ENCODE measurements around the gene SGK1.
"Not testable (repeated sequence)": the region's sequence is repeated elsewhere in the genome, so short reads cannot be mapped to it uniquely, and the experiment has no call there.

Gene SGK1

DNA sequence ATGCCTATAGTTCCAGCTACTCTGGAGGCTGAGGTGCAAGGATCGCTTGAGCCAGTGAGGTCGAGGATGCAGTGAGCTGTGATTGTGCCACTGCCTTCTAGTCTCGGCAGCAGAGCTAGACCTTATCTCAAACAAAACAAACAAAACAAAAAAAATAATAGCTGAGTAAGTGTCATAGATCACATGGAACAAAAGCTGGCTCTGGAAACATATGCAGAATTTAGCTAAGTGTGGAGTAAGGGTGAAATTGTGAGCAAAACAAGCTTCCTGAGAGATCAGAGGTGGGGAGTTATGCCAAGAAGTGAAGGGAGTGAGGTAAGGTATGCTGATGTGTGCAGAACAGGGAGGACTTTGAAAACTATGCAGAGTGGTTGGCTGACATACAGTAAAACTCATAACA, 18.7 kb downstream of the SGK1 start:
- no peak for DNase-seq

DNA sequence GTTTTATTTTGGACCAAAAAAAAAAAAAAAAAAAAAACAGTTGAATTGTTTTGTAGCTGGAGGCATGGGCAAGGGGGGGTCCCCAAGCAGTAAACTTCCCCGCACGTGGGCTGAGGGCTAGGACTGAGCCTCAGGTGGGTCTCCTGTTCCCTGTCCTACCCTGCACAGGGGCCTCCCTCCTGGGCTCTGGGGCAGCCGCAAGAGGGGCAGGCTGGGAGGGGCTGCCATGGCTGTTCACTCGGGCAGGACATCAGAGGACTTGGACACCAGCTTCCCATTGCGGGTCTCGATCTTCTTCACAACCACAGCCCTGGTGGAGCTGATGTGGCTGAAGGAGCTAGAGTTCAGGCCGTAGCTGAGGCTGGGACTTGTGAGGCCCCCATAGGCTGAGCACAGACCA, 21.1 kb downstream of the SGK1 start:
- no peak for DNase-seq

DNA sequence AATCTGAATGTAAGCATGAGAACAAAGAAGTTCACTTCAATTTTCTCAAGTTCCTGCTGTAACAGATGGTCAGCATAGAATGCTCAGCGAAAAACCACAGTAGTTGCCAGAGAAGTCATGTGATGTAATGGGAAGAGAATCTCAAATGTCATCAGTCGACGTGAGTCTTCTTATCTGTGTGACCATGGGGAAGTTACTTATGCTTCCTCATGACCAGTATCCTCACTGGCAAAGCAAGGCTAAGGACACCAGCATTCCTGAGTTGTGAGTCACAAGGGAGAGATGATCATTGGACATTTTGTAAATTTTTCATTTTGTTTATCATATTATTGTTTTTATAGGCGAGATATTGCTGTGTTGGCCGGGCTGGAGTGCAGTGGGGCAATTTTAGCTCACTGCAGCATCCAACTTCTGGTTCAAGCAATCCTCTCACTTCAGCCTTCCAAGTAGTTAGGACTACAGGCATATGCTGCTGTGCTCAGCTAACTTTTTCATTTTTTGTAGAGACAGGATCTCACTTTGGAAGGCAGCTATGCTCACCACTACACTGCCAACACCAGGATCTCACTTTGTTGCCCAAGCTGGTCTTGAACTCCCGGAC, 21.9 kb downstream of the SGK1 start:
- DNase-seq: peak; percentile 13

DNA sequence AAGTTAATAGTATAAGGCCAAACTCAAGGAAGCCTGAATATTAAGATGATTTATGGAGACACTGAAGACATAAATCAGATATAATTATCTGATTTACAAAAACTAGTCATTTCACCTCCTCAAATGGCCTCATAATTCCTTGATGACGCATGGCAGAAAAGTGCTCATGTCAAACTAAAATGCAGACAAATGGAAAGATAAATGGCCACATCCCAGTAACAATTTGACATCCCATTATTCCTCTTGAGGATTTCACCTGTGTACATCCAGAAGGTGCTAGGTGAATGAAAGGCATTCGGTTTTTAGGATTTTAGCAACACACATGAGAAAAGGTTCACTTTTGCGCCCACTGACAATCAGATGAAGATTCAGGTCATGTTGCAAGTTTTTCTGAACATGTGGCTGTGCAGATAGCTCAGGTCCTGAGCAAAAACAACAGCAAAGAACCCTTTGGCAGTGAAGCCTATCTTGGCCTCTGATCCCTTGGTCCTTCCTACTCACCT, 24.2 kb downstream of the SGK1 start:
- no peak for DNase-seq

DNA sequence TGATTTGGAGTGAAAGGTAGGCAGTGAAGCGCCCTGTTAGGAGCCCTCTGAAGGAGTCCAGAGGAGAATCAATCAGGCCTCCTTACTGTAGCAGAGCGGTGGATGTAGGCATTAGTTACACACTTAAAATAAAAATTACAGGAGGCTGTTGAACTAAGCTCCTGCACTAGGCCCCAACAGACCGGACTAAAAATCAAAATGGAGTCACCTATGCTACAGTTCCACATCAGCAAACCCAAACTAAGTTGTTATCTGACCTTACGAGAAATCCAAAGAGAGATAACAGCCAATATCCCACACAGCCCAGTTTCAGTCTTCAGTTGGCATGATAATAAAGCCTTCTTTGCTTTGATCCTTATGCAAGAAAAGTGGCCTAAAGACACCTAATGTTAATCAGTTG, 26.8 kb downstream of the SGK1 start:
- DNase-seq: no peak

- DNase-seq: no peak
These were observed 28.7 kb downstream of the SGK1 start for GRCh38 chr6:134289204-134289575.

DNA sequence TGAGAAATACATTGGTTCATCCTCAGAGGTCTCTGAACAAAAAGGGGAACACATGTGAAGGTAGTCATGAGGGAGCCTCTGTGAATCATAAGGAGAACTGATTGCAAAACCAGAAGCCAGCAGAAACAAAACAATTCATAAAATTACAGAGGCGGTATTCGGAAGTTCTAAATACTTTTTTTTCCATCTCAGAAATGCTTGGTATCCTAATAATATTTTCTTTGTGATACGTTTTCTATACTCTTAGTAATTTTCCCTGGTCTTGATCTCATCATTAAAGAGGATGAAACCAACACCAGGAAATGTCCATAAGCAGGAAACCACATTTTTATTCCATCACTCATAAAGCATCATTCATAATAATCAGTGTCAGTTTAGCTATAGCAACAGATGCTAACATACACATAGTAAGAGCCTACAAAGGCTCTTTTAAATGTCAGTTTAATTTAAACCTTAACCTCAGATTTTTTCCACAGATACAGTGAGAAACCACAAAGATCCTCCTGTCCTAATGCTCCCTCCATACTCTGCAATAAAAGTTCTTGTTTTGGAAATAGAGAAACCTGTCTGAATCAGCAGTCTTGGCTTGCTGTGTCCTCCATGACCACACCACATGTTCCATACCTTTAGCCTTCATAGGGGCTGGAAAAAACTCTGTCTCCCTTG, 29.2 kb downstream of the SGK1 start:
- DNase-seq: no peak

- DNase-seq: no peak
These were observed 29.9 kb downstream of the SGK1 start for GRCh38 chr6:134287859-134288537.

- DNase-seq: no peak
These were observed 35.1 kb downstream of the SGK1 start for GRCh38 chr6:134282816-134283215.

- DNase-seq: no peak
These were observed 36.5 kb downstream of the SGK1 start for GRCh38 chr6:134281388-134281787.

DNA sequence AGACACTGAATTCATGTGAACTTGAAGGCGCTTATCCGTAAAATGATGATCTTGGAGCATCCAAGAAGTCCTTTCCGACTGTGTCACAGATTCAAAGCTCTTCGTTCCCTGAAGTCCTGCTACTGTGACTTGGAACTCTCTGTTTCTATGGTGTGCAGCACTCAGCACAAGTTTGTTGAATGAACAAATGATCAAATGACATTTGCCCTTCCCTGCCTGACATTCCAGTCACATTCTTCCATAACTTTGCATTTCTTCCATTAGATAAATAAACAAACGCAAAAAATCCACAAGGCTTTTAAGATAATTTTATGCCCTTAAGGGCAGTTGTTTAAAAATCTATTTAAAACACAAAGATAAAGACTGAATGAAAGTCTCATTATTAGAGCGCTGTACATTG, 39.9 kb downstream of the SGK1 start:
- DNase-seq: no peak

GRCh38 chr6:134276891-134277377, 41.0 kb downstream of the SGK1 start:
- not testable (repeated sequence) for DNase-seq

DNA sequence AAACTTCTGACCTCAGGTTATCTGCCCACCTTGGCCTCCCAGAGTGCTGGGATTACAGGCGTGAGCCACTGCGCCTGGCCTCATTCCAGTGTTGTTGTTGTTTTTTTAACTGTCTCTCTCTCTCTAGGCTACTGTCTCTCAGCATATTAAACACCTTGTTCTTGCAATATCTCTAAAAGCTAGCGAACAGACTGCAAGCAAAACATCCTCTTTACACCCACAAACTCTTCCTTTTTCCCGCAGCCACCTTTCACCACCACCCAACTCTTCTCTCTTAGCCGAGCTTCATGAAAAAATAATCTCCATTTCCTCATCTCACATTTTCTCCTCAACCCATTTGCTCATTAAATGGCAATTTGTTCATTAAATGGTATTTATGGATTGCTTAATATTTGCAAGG, 45.5 kb downstream of the SGK1 start:
- DNase-seq: no peak

DNA sequence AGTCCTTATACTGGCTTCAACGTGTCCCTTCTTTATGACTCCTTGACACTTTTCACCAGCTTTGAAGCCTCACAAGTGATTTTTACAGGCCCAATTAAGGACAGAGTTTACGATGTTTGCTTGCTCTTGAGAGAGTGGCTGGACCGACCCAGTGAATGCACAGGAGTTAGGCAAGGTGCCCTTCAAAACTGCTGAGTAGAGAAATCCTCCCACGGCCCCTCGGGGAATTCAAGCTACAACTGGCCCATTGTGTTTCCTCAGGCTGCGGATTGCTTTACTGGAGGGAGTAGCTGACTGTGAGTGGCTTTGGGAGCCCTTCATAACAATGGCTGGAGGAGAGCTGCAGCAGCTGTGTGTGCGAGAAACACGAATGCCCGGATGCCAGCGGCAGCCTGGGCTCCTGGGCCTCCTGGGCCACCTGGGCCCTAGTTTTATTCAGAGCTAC, 50.0 kb downstream of the SGK1 start:
- DNase-seq: no peak

DNA sequence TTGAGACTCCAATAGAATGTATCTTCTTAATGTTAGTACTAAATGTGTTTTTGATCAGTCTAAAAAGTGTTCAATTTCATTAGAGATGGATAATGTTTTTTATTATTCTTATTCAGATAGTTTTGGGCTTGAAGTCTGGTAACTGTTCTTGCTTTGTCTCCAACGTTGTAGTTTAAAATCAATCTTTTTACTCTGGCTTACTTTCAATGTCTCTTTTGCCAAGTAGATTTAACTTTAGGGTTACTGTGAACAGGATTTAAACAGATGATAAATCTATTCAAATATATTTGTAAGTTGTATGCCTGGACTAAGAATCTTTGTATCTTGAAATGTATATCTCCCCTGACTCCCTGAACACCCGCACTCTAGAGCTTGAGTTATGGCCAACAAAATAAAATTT, 51.1 kb downstream of the SGK1 start:
- no peak for DNase-seq

DNA sequence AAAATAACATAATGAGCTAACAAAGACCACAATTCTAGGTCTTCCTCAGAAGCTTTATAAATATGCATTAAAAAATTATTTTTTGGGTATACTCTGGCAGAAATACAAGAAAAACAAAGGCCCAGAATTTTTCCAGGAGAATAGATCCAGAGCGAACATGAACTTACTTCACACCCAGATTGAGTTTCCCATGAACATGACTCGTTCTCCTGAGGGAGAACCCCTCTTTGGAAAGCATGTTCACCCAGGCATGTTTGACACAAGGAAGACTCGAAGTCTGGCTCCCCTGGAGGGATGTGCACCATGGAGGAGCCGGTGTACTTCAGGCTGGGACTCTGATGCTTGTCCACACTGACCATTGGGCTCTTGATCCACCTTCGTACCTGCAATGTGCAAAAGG, 56.1 kb downstream of the SGK1 start:
- no peak for DNase-seq

DNA sequence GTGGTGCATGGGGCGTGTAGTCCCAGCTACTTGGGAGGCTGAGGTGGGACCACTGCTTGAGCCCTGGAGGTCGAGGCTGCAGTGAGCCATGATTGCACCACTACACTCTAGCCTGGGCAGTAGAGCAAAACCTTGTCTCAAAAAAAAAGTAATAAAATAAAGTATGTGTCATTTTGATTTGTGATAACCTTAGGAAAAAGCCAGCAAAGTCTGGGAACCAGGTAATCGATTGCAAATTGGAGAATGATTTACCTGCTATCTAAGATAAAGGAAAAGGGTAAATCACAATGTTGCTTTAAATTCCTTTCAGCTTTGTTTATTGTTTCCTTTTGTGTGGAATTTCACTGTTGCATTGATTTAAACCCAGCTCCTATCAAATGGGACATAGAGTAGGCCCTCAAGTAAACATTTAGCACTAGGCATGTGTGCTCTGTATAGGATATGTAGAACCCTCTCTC, 59.0 kb downstream of the SGK1 start:
- DNase-seq: no peak

DNA sequence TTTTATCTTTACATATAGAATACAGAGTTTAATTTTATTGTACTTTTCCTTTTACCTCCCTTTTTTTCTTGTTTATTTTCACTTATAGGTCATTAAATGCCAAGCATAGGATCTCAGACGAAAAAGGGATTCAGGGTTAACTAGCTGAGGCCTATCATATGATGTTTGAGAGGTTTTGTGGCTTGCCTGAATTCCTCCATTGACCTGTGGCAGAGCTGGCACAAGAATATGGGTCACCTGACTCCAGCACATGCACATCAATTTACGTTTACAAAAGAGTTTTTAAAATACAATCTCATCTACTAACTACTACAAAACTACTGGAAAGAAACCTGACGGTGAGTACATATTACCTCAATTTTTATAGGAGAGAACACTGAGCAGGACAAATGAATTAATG, 60.4 kb downstream of the SGK1 start:
- no peak for DNase-seq

GRCh38 chr6:134256862-134257261, 61.0 kb downstream of the SGK1 start:
- DNase-seq: no peak

- not testable (repeated sequence) for DNase-seq
These were observed 62.6 kb downstream of the SGK1 start for GRCh38 chr6:134255280-134255679.

DNA sequence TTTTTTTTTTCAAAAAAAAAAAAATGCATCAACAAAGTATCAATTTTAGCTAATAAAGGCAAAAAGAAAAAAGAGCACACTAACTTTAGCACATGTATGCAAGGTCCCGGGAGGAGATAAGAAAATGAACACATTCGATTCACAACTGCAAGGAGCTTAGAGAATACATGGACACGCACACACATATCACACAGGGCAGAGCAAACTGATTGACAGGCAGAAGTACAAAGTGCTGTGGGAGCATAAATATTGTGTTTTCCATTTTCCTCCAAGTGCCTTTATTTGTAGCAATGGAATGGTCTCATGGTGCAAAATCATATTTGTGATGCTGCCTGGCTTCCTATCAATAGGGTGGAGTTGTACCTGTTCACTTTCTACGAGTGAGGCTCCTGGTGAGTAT, 63.8 kb downstream of the SGK1 start:
- DNase-seq: no peak

DNA sequence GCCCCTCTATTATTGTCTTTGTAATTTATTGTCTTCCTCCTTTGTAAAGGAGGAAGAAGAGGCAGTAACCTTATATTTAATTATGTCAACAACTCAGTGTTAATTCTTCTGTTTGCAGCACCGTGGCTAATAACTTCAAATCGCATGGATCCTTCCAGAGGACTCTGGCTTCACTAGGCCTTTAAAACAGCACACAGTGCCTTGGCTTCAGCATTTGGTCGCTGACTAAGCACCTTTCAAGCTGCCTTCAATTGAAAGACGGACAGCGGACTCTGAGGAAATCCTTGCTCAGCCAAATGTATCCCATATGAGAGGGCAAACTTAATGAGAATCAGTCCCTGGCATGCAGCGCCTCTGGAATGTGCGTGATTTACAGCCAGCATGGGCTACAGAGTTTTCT, 64.2 kb downstream of the SGK1 start:
- DNase-seq: no peak

DNA sequence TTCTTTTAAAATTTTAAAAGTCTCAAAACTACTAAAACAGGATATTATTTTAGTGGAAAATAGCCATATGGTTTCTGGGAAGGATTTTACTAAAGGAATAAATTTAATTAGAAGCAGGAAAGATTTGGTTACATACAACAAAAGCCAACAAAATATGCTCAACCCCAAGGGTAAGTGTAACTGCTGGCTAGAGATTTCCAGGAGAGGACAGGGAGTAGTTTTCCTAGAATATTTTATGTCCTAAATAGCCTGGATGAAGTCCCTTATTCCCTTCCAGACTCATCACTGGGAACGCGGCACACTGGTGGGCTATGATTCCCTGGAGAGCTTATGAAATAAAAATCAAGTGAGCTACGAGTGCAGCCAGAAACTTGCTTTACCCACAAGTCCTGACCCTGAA, 66.6 kb downstream of the SGK1 start:
- no peak for DNase-seq

DNA sequence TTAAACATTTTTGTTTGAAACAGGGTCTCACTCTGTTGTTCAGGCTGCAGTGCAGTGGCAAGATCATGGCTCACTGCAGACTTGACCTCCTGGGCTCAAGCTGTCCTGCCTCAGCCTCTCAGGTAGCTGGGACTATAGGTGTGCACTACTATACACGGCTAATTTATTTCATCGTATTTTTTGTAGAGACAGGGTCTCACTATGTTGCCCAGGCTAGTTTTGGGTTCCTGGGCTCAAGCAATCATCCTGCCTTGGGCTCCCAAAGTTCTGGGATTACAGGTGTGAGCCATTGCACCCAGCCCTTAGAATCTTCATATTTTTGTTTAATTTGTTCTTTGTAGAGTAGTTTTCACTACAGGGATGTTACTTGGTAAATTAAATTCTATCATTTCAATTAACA, 67.1 kb downstream of the SGK1 start:
- no peak for DNase-seq
